Adrenal gland (tissue), 5 donors: ENCODE results near the gene STK32C.

ENCODE experiments used
- CTCF ChIP-seq, 6 experiments: fragments of 450-650 bp in 4 of 6; fragments of 200-600 bp in 2 of 6; sonication (generic) in 1 of 6; IDR thresholded peaks; 1 replicate in 5 of 6; 2 replicates in 1 of 6; pipeline versions ENCODE4 v1.5.1 to v1.8.0; 2016 to 2021; ENCODE audit warnings: antibody characterized with exemption in 6 of 6, mild to moderate bottlenecking in 2 of 6, moderate library complexity in 1 of 6
- POLR2A ChIP-seq, 2 donors: fragments of 450-650 bp; IDR thresholded peaks; one replicate each; pipeline ENCODE4 v1.6.1; 2017; ENCODE audit warnings: antibody characterized with exemption in 2 of 2, mild to moderate bottlenecking in 2 of 2, moderate library complexity in 1 of 2
- donor health status: DM: no; HTN: no; CAD: no.

- TF ChIP-seq POLR2A (IDR thresholded peaks at IDR 0.05) (no peak), CTCF (IDR thresholded peaks at IDR 0.05) (no peak)
These were observed 35.3 kb downstream of the STK32C start for GRCh38 chr10:132272231-132272971.
